ENCODE results near the gene AMOT. TPM values are rescaled to one million over a fixed set of nuclear protein-coding genes. Genes with fewer than 3 reads are reported as not detected.

Gene AMOT
- total and polyA plus RNA-seq, 11 donors: 0.61 to 10.5 (median 6.0) TPM

DNA sequence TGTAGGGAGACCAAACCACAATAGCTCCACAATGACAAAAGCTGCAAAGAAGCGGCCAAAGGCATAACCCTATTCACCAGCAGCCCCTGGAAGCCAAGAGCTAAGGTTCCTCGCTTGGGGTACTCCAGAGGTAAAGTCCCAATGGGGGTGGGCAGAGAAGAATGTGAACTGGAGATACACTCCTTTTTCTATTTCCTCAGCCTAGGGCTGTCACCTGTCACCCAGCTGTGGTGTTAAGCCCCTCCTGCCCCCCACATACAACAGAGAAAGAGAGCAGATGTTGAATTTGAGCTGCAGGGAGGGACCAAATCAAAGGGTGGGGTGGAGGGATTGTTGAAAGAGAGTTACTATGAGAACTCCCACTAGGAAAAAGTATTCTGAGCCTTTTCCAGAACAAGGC lies 26.1 kb downstream of the AMOT start:
- 72 to 98% (median 84%) methylated on average over 2 of the region's 2 CpGs for WGBS, 4 donors
- Histone ChIP-seq H3K4me1 (no peaks in the 10 kb centered on the region), H3K27ac (no peak overlapping the region), H3K27me3 (peaks cover 0 to 12% (median 0%) of the 10 kb centered on the region in 9 donors), H3K4me3 (no peak overlapping the region), H3K36me3 (peaks cover 0 to 11% (median 0%) of the 10 kb centered on the region in 9 donors), H3K9me3 (no peaks in the 10 kb centered on the region)
- DNase-seq (no peak), ATAC-seq (no peak)
- no peak for TF ChIP-seq POLR2A (IDR thresholded peaks at IDR 0.05)
- TF ChIP-seq, protein P1, sequence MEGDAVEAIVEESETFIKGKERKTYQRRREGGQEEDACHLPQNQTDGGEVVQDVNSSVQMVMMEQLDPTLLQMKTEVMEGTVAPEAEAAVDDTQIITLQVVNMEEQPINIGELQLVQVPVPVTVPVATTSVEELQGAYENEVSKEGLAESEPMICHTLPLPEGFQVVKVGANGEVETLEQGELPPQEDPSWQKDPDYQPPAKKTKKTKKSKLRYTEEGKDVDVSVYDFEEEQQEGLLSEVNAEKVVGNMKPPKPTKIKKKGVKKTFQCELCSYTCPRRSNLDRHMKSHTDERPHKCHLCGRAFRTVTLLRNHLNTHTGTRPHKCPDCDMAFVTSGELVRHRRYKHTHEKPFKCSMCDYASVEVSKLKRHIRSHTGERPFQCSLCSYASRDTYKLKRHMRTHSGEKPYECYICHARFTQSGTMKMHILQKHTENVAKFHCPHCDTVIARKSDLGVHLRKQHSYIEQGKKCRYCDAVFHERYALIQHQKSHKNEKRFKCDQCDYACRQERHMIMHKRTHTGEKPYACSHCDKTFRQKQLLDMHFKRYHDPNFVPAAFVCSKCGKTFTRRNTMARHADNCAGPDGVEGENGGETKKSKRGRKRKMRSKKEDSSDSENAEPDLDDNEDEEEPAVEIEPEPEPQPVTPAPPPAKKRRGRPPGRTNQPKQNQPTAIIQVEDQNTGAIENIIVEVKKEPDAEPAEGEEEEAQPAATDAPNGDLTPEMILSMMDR (IDR thresholded peaks at IDR 0.05): no peak
- intact Hi-C loops (cut with DNase I): no loop called here

DNA sequence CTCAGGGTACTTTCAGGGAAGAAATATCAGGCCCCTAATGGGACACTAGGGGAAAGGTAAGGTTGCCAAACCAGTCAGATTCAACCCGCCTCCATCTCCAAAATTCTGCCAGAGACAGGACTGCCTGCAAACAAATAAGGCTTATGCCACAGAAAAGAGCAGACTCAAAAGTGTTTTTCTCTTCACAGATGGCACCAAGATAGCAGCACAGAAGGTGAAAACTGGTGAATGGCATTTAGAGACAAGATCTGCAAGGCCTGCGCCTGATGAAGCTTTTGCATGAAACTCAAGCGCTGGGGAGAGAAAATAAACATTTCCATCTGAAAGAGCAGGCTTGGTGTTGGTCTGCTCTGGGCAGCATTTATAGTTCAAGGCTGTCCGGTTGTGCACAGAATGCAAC lies 27.9 kb downstream of the AMOT start:
- Histone ChIP-seq H3K27ac (no peak overlapping the region), H3K4me1 (no peaks in the 10 kb centered on the region), H3K4me3 (no peak overlapping the region), H3K27me3 (peaks cover 0 to 7% (median 0%) of the 10 kb centered on the region in 9 donors), H3K9me3 (no peaks in the 10 kb centered on the region), H3K36me3 (peaks cover 0 to 17% (median 0%) of the 10 kb centered on the region in 9 donors)
- intact Hi-C loops (cut with DNase I): no loop called here
- ATAC-seq (no peak), DNase-seq (no peak)
- WGBS, 4 donors: 81 to 96% (median 88%) methylated on average over 4 of the region's 4 CpGs
- TF ChIP-seq, protein P1 (IDR thresholded peaks at IDR 0.05): no peak
- no peak for TF ChIP-seq POLR2A (IDR thresholded peaks at IDR 0.05)

DNA sequence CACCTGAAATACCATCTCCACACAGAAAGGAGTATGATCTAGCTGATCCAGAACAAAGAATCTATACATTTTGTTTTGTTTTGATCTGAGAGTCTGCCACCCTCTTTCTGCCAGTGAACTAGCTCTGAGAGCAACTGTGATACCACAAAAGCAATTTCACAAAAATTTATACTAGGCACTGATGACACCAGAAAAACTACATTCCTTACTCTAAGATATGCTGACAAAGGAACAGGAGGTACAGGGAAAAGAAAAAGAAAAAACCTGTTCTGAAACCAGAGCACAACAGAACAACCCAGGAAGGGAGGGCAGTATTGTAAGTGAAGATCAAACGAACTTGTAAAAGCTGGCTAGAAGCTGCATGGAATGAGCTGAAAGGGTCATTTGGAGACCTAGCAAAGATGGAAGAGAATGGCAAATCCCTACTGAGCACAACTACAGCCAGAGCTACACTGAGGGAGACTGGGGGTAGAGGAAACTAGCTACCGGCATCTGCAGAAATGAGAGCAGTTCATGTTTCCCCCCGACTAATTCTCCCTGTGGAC lies 31.9 kb downstream of the AMOT start:
- DNase-seq: no peak
- intact Hi-C loops (cut with DNase I): no loop called here
- no peaks in the 10 kb centered on the region for H3K9me3 ChIP-seq
- no peak overlapping the region for H3K4me3 ChIP-seq
- peaks cover 0 to 5% (median 0%) of the 10 kb centered on the region in 9 donors for H3K27me3 ChIP-seq
- WGBS, 4 donors: 59 to 71% (median 65%) methylated on average over 3 of the region's 3 CpGs
- TF ChIP-seq, protein P1 (IDR thresholded peaks at IDR 0.05): no peak
- TF ChIP-seq POLR2A (IDR thresholded peaks at IDR 0.05): no peak
- no peak overlapping the region for H3K27ac ChIP-seq
- H3K36me3 ChIP-seq: peaks cover 0 to 20% (median 0%) of the 10 kb centered on the region in 9 donors
- H3K4me1 ChIP-seq: no peaks in the 10 kb centered on the region
- no peak for ATAC-seq

DNA sequence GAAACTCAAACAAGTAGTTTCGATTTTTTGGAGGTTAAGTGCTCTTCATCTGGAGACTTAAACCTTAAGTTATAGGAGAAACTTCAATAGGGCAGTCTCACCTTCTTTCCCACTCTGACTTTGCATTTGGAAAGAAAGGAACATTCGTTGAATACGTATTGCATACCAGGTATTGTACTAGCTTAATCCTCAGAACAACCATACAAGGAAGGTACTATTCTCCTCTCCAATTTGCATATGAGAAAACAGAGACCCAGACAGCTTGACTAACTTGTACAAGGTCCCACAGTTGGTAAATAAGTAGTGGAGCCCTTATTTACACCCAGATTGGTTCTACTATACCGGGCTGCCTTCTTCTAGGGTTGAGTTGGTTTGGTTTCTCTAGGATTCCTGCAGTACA lies 32.6 kb downstream of the AMOT start:
- Histone ChIP-seq H3K9me3 (no peaks in the 10 kb centered on the region), H3K27me3 (peaks cover 0 to 5% (median 0%) of the 10 kb centered on the region in 9 donors), H3K4me3 (no peak overlapping the region), H3K36me3 (peaks cover 0 to 20% (median 0%) of the 10 kb centered on the region in 9 donors), H3K27ac (no peak overlapping the region), H3K4me1 (no peaks in the 10 kb centered on the region)
- no peak for DNase-seq
- no peak for TF ChIP-seq POLR2A (IDR thresholded peaks at IDR 0.05)
- TF ChIP-seq, protein P1 (IDR thresholded peaks at IDR 0.05): no peak
- no peak for ATAC-seq
- intact Hi-C loops (cut with DNase I): no loop called here
- 61 to 94% (median 77%) methylated on average over 4 of the region's 4 CpGs for whole genome bisulfite sequencing, 4 donors
